Mesenchymal stem cell (in vitro differentiated cells and primary cell): ENCODE data around the gene CENPN.

ENCODE experiments used
- DNase-seq: peaks from one replicate; pipeline ENCODE4 v3.0.0-alpha.2; 2013
- H2AFZ ChIP-seq: one replicate; pipeline ENCODE4 v1.6.1; 2013; ENCODE audit warnings: low read depth, mild to moderate bottlenecking, control low read depth, inconsistent platforms, low read length, moderate library complexity
- H2AK5ac ChIP-seq: 2 replicates; pipeline ENCODE4 v1.6.1; 2013; ENCODE audit warnings: low read length, moderate library complexity, mild to moderate bottlenecking, inconsistent platforms; ENCODE audit not compliant: severe bottlenecking
- H2BK120ac ChIP-seq: one replicate; pipeline ENCODE4 v1.6.1; 2013; ENCODE audit warnings: low read depth, mild to moderate bottlenecking, inconsistent platforms, low read length, moderate library complexity
- H2BK12ac ChIP-seq, 2 experiments: one replicate each; pipeline ENCODE4 v1.6.1; 2013; ENCODE audit warnings: inconsistent platforms in 2 of 2, low read length in 2 of 2, mild to moderate bottlenecking in 2 of 2, moderate library complexity in 2 of 2, control low read depth in 1 of 2
- H2BK15ac ChIP-seq: one replicate; pipeline ENCODE4 v1.6.1; 2013; ENCODE audit warnings: mild to moderate bottlenecking, low read depth, inconsistent platforms; ENCODE audit not compliant: poor library complexity, severe bottlenecking
- H2BK5ac ChIP-seq: 2 replicates; pipeline ENCODE4 v1.6.1; 2013; ENCODE audit warnings: low read depth, mild to moderate bottlenecking, low read length, control low read depth, inconsistent platforms; ENCODE audit not compliant: poor library complexity, severe bottlenecking
- H3K14ac ChIP-seq, 2 experiments: one replicate each; pipeline ENCODE4 v1.6.1; 2013; ENCODE audit warnings: inconsistent platforms in 2 of 2, low read length in 2 of 2, control low read depth in 1 of 2, mild to moderate bottlenecking in 1 of 2, moderate library complexity in 1 of 2
- H3K18ac ChIP-seq, 2 experiments: one replicate each; pipeline ENCODE4 v1.6.1; 2013; ENCODE audit warnings: inconsistent platforms in 2 of 2, low read length in 2 of 2, control low read depth in 1 of 2, low read depth in 1 of 2, mild to moderate bottlenecking in 1 of 2
- H3K23ac ChIP-seq, 2 experiments: one replicate each; pipeline ENCODE4 v1.6.1; 2013; ENCODE audit warnings: inconsistent platforms in 2 of 2, low read length in 2 of 2, mild to moderate bottlenecking in 2 of 2, moderate library complexity in 2 of 2, control low read depth in 1 of 2
- H3K27ac ChIP-seq: 2 replicates; pipeline ENCODE4 v1.5.1; 2013; ENCODE audit warnings: mild to moderate bottlenecking, moderate library complexity, low read length, control low read depth, inconsistent platforms; ENCODE audit not compliant: poor library complexity, severe bottlenecking
- H3K27me3 ChIP-seq, 2 experiments: 2 replicates each; pipeline versions ENCODE4 v1.6.1 to v1.7.0; 2013; ENCODE audit warnings: low read length in 2 of 2, mild to moderate bottlenecking in 2 of 2, moderate library complexity in 2 of 2, control low read depth in 1 of 2, inconsistent platforms in 1 of 2; ENCODE audit not compliant: control insufficient read depth in 1 of 2, insufficient read depth in 1 of 2
- H3K36me3 ChIP-seq, 2 experiments: 2 replicates each; pipeline versions ENCODE4 v1.6.1 to v1.7.0; 2013; ENCODE audit warnings: low read length in 2 of 2, control low read depth in 1 of 2, inconsistent platforms in 1 of 2, low read depth in 1 of 2, mild to moderate bottlenecking in 1 of 2; ENCODE audit not compliant: insufficient read depth in 2 of 2, control insufficient read depth in 1 of 2
- H3K4ac ChIP-seq, 2 experiments: one replicate each; pipeline ENCODE4 v1.6.1; 2013; ENCODE audit warnings: inconsistent platforms in 2 of 2, low read length in 2 of 2, mild to moderate bottlenecking in 2 of 2, moderate library complexity in 2 of 2, control low read depth in 1 of 2, low read depth in 1 of 2
- H3K4me1 ChIP-seq: 2 replicates; pipeline ENCODE4 v1.6.1; 2013; ENCODE audit warnings: low read depth, low read length, control low read depth; ENCODE audit not compliant: control insufficient read depth, insufficient read depth
- H3K4me2 ChIP-seq: 2 replicates; pipeline ENCODE4 v1.6.1; 2013; ENCODE audit warnings: low read length, mild to moderate bottlenecking, inconsistent platforms; ENCODE audit not compliant: poor library complexity, severe bottlenecking
- H3K4me3 ChIP-seq, 2 experiments: 2 replicates each; pipeline versions ENCODE4 v1.5.1 to v1.7.0; 2013; ENCODE audit warnings: low read length in 2 of 2, mild to moderate bottlenecking in 2 of 2, control low read depth in 1 of 2, low read depth in 1 of 2; ENCODE audit not compliant: insufficient read depth in 1 of 2
- H3K79me1 ChIP-seq: replicated peaks from 2 replicates; pipeline ENCODE4 v1.6.1; 2013; ENCODE audit warnings: mild to moderate bottlenecking, control low read depth, low read length, inconsistent platforms; ENCODE audit not compliant: poor library complexity, severe bottlenecking
- H3K9ac ChIP-seq: 2 replicates; pipeline ENCODE4 v1.7.0; 2013; ENCODE audit warnings: mild to moderate bottlenecking, low read length, moderate library complexity
- H3K9me3 ChIP-seq: 2 replicates; pipeline ENCODE4 v1.7.0; 2013; ENCODE audit warnings: mild to moderate bottlenecking, low read length; ENCODE audit not compliant: control insufficient read depth
- H4K8ac ChIP-seq: one replicate; pipeline ENCODE4 v1.6.1; 2013; ENCODE audit warnings: inconsistent platforms, mild to moderate bottlenecking, low read length, moderate library complexity
- H4K91ac ChIP-seq: one replicate; pipeline ENCODE4 v1.6.1; 2013; ENCODE audit warnings: mild to moderate bottlenecking, low read length, inconsistent platforms
- WGBS: methylation state at CpG from one replicate; pipeline ENCODE4 v1.1.7; 2013; ENCODE audit warnings: mixed read lengths; 5-methylcytosine and 5-hydroxymethylcytosine counted together

CENPN gene

GRCh38 chr16:80981103-80981502 lies 25.9 kb upstream of the CENPN start:
- Histone ChIP-seq H3K4ac (no peak overlapping the region), H3K4me3 (no peak overlapping the region), H3K9me3 (no peaks in the 10 kb centered on the region), H3K27me3 (no peaks in the 10 kb centered on the region), H2BK15ac (no peak overlapping the region), H3K9ac (no peak overlapping the region), H4K91ac (no peak overlapping the region), H3K4me1 (peaks cover 4% of the 10 kb centered on the region), H2BK12ac (no peak overlapping the region), H3K27ac (no peak overlapping the region), H3K4me2 (no peak overlapping the region), H2BK120ac (no peak overlapping the region), H3K23ac (no peak overlapping the region), H3K18ac (no peak overlapping the region), H2AFZ (no peak overlapping the region), H4K8ac (no peak overlapping the region), H3K14ac (no peak overlapping the region), H3K79me1 (peaks cover 20% of the 10 kb centered on the region), H2BK5ac (no peak overlapping the region), H3K36me3 (peaks cover 5 to 29% of the 10 kb centered on the region in 2 experiments), H2AK5ac (no peak overlapping the region)
- no peak for DNase-seq

- Histone ChIP-seq H2BK120ac (no peak overlapping the region), H2BK5ac (no peak overlapping the region), H3K79me1 (peaks cover 26% of the 10 kb centered on the region), H2AFZ (no peak overlapping the region), H2BK15ac (no peak overlapping the region), H2BK12ac (no peak overlapping the region), H3K27me3 (no peaks in the 10 kb centered on the region), H3K4me2 (no peak overlapping the region), H3K36me3 (peaks cover 5 to 17% of the 10 kb centered on the region in 2 experiments), H3K9me3 (no peaks in the 10 kb centered on the region), H3K4me3 (no peak overlapping the region), H2AK5ac (no peak overlapping the region), H3K14ac (no peak overlapping the region), H3K4me1 (peaks cover 4% of the 10 kb centered on the region), H3K4ac (no peak overlapping the region), H3K18ac (no peak overlapping the region), H4K91ac (no peak overlapping the region), H3K27ac (no peak overlapping the region), H4K8ac (no peak overlapping the region), H3K9ac (no peak overlapping the region), H3K23ac (no peak overlapping the region)
- no peak for DNase-seq
- 65% methylated on average over 3 of the region's 4 CpGs for WGBS
These were observed 24.4 kb upstream of the CENPN start for GRCh38 chr16:80982646-80983045.

GRCh38 chr16:80984124-80984892 lies 22.7 kb upstream of the CENPN start:
- no peak overlapping the region for H4K91ac ChIP-seq
- H2AK5ac ChIP-seq = no peak overlapping the region
- no peak overlapping the region for H2BK12ac ChIP-seq
- H2BK15ac ChIP-seq = no peak overlapping the region
- H3K4me3 ChIP-seq = no peak overlapping the region
- H3K79me1 ChIP-seq = peaks cover 31% of the 10 kb centered on the region
- no peak overlapping the region for H2BK5ac ChIP-seq
- peaks cover 1% of the 10 kb centered on the region for H3K4me1 ChIP-seq
- H3K36me3 ChIP-seq = peaks cover 10% of the 10 kb centered on the region in 2 experiments
- H3K14ac ChIP-seq = no peak overlapping the region
- no peak overlapping the region for H3K27ac ChIP-seq
- no peak overlapping the region for H2AFZ ChIP-seq
- H2BK120ac ChIP-seq = no peak overlapping the region
- no peak overlapping the region for H3K23ac ChIP-seq
- no peaks in the 10 kb centered on the region for H3K9me3 ChIP-seq
- no peak for DNase-seq
- no peaks in the 10 kb centered on the region for H3K27me3 ChIP-seq
- WGBS = 94% methylated on average over 6 of the region's 6 CpGs
- no peak overlapping the region for H3K9ac ChIP-seq
- H3K4ac ChIP-seq = no peak overlapping the region
- H3K4me2 ChIP-seq = no peak overlapping the region
- H3K18ac ChIP-seq = no peak overlapping the region
- H4K8ac ChIP-seq = no peak overlapping the region

GRCh38 chr16:80985611-80986010 lies 21.4 kb upstream of the CENPN start:
- WGBS = 57% methylated on average over 2 of the region's 2 CpGs
- Histone ChIP-seq H2AK5ac (no peak overlapping the region), H2BK15ac (no peak overlapping the region)

More at GRCh38 chr16:80985611-80986010, 21.4 kb upstream of the CENPN start:
- Histone ChIP-seq H3K27ac (no peak overlapping the region), H3K14ac (no peak overlapping the region), H3K23ac (no peak overlapping the region), H3K36me3 (peaks cover 6 to 8% of the 10 kb centered on the region in 2 experiments), H3K4me3 (no peak overlapping the region), H3K27me3 (no peaks in the 10 kb centered on the region), H3K4me2 (no peak overlapping the region), H3K9ac (no peak overlapping the region), H2BK12ac (no peak overlapping the region), H4K91ac (no peak overlapping the region), H2AFZ (no peak overlapping the region), H2BK5ac (no peak overlapping the region), H3K4ac (no peak overlapping the region), H3K18ac (no peak overlapping the region), H4K8ac (no peak overlapping the region), H3K79me1 (peaks cover 32% of the 10 kb centered on the region), H3K4me1 (peaks cover 1% of the 10 kb centered on the region), H2BK120ac (no peak overlapping the region), H3K9me3 (no peaks in the 10 kb centered on the region)
- DNase-seq = no peak
